Endodermal cell (in vitro differentiated cells): Measurements from ENCODE around the gene CPT1A. TPM values are rescaled to one million over a fixed set of nuclear protein-coding genes. Genes with fewer than 3 reads are reported as not detected.

Source experiments
- DNase-seq: peaks from one replicate; pipeline ENCODE4 v3.0.0-alpha.2; 2017
- H3K27ac ChIP-seq: 2 replicates; pipeline ENCODE4 v1.5.1; 2013; ENCODE audit warnings: mild to moderate bottlenecking, low read depth, low read length, moderate library complexity
- H3K27me3 ChIP-seq: 2 replicates; pipeline ENCODE4 v1.6.1; 2013; ENCODE audit warnings: mild to moderate bottlenecking, low read length, moderate library complexity; ENCODE audit not compliant: insufficient read depth, control insufficient read depth, poor library complexity, severe bottlenecking
- H3K36me3 ChIP-seq: 2 replicates; pipeline ENCODE4 v1.7.0; 2013; ENCODE audit warnings: mild to moderate bottlenecking, low read length, moderate library complexity; ENCODE audit not compliant: control insufficient read depth, insufficient read depth
- H3K4me1 ChIP-seq: one replicate; pipeline ENCODE4 v1.7.0; 2013; ENCODE audit warnings: low read length; ENCODE audit not compliant: control insufficient read depth, insufficient read depth
- H3K4me3 ChIP-seq: 2 replicates; pipeline ENCODE4 v1.5.1; 2013; ENCODE audit warnings: mild to moderate bottlenecking, low read length, moderate library complexity
- H3K9ac ChIP-seq: 2 replicates; pipeline ENCODE4 v1.6.1; 2013; ENCODE audit warnings: mild to moderate bottlenecking, low read length, moderate library complexity; ENCODE audit not compliant: poor library complexity, severe bottlenecking; ENCODE audit errors: extremely low read depth
- H3K9me3 ChIP-seq: 2 replicates; pipeline ENCODE4 v1.6.1; 2013; ENCODE audit warnings: mild to moderate bottlenecking, low read length, moderate library complexity; ENCODE audit not compliant: control insufficient read depth
- H3K27ac Mint-ChIP-seq: 2 replicates; pipeline ENCODE4 v1.8.0; 2020; ENCODE audit warnings: mixed read lengths
- H3K27me3 Mint-ChIP-seq: 2 replicates; pipeline ENCODE4 v1.8.0; 2021; ENCODE audit warnings: mild to moderate bottlenecking, mixed read lengths; ENCODE audit not compliant: insufficient read depth
- H3K36me3 Mint-ChIP-seq: 2 replicates; pipeline ENCODE4 v1.8.0; 2020; ENCODE audit warnings: low read depth, mixed read lengths
- H3K4me1 Mint-ChIP-seq: 2 replicates; pipeline ENCODE4 v1.8.0; 2020; ENCODE audit warnings: mixed read lengths
- H3K4me3 Mint-ChIP-seq: 2 replicates; pipeline ENCODE4 v1.8.0; 2020; ENCODE audit warnings: mild to moderate bottlenecking, moderate library complexity, mixed read lengths
- H3K9me3 Mint-ChIP-seq: 2 replicates; pipeline ENCODE4 v1.8.0; 2020; ENCODE audit warnings: mild to moderate bottlenecking, mixed read lengths
- WGBS, 2 experiments: methylation state at CpG; one replicate each; pipeline versions ENCODE4 v1.1.5 to v1.1.7; 2013; ENCODE audit warnings: missing lambda C conversion rate in 2 of 2, mixed read lengths in 1 of 2; ENCODE audit not compliant: insufficient coverage in 1 of 2, insufficient read length in 1 of 2; 5-methylcytosine and 5-hydroxymethylcytosine counted together
- total RNA-seq, 2 donors: library from RNA; stranded (reverse); fragmentation: NEBNext Ultra II Directional in 1 of 2; extraction: Animal tissue kit (Norgen Biotek cat#: 25700) in 1 of 2; gene quantifications; 2 replicates in 1 of 2; 3 replicates in 1 of 2; pipeline ENCODE4 v1.2.1, GENCODE V29; 2021
- TF ChIP-seq, protein P1 (sequence below): fragments of 200-600 bp; sonication (generic); conservative IDR thresholded peaks from 2 replicates; pipeline ENCODE4 v1.5.0; 2021; ENCODE audit warnings: antibody characterized with exemption, mild to moderate bottlenecking

Gene CPT1A
- total RNA-seq, 2 donors from 2014 or later = 3.3 to 7.3 TPM

DNA sequence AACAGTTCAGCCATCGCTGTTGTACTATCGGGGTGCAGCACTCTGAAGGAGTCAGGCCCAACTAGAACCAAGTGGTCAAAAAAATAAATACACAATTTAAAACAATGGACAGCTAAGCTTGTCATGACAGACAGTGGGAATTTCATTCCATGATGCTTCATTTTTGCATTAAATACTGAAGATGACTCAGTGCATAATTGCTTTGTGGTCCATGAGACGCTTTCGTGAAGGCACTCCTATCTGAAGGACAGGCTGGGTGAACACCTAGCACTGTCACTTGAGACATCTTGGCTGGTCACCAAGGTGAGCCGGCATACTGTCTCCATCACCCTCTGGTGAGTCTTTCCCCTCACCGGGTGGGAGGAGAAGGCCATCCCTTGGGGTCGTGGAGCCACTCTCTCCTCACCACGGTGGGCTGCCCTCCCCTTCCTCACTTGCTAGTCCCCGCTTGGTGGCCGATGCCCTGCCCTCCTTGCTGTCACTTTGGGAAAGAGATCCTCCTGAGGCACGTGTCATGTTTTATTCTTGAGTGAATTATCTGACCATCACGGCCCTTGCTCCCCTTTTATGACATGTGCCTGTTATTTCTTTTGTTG lies 85.4 kb downstream of the CPT1A start:
- TF ChIP-seq, protein P1, sequence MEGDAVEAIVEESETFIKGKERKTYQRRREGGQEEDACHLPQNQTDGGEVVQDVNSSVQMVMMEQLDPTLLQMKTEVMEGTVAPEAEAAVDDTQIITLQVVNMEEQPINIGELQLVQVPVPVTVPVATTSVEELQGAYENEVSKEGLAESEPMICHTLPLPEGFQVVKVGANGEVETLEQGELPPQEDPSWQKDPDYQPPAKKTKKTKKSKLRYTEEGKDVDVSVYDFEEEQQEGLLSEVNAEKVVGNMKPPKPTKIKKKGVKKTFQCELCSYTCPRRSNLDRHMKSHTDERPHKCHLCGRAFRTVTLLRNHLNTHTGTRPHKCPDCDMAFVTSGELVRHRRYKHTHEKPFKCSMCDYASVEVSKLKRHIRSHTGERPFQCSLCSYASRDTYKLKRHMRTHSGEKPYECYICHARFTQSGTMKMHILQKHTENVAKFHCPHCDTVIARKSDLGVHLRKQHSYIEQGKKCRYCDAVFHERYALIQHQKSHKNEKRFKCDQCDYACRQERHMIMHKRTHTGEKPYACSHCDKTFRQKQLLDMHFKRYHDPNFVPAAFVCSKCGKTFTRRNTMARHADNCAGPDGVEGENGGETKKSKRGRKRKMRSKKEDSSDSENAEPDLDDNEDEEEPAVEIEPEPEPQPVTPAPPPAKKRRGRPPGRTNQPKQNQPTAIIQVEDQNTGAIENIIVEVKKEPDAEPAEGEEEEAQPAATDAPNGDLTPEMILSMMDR = no peak
- Histone ChIP-seq H3K27me3 (no peaks in the 10 kb centered on the region), H3K27ac (no peak overlapping the region), H3K4me1 (no peaks in the 10 kb centered on the region), H3K9ac (no peak overlapping the region), H3K36me3 (no peaks in the 10 kb centered on the region), H3K9me3 (no peaks in the 10 kb centered on the region), H3K4me3 (no peak overlapping the region)
- Mint-ChIP-seq H3K4me1 (peaks cover 9% of the 10 kb centered on the region), H3K4me3 (no peak overlapping the region), H3K9me3 (no peaks in the 10 kb centered on the region), H3K27me3 (no peaks in the 10 kb centered on the region), H3K27ac (no peak overlapping the region), H3K36me3 (peaks cover 2% of the 10 kb centered on the region)
- no peak for DNase-seq
- WGBS, 2 experiments = 91 to 94% methylated on average over 10 to 12 of the region's 12 CpGs

DNA sequence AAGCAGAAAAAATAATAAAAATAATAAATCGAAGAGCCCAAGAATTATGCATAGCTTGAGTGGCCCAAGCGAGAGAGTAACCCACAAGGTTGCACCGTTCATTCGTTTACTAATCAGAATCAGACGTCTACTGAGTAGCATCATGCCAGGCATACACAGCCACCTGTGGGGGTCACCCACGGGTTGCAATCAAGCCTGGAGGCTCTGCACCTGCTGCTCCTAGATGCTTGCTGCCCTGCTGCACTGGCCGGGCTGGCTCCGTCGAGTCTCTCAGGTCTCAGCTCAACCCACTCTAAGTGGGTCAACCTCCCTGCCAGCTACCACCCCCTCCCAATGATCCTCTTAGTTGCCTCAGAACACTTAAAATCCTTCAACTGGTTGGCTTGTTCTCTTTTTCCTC lies 88.4 kb downstream of the CPT1A start:
- H3K27me3 Mint-ChIP-seq = no peaks in the 10 kb centered on the region
- Histone ChIP-seq H3K9ac (no peak overlapping the region), H3K27ac (no peak overlapping the region), H3K9me3 (no peaks in the 10 kb centered on the region), H3K4me3 (no peak overlapping the region), H3K27me3 (no peaks in the 10 kb centered on the region), H3K36me3 (no peaks in the 10 kb centered on the region), H3K4me1 (no peaks in the 10 kb centered on the region)
- TF ChIP-seq, protein P1 = no peak
- no peaks in the 10 kb centered on the region for H3K9me3 Mint-ChIP-seq
- no peak for DNase-seq
- peaks cover 5% of the 10 kb centered on the region for H3K36me3 Mint-ChIP-seq
- H3K4me3 Mint-ChIP-seq = no peak overlapping the region
- H3K4me1 Mint-ChIP-seq = peaks cover 17% of the 10 kb centered on the region
- H3K27ac Mint-ChIP-seq = no peak overlapping the region
- WGBS, 2 experiments = 93 to 95% methylated on average over 9 of the region's 9 CpGs

DNA sequence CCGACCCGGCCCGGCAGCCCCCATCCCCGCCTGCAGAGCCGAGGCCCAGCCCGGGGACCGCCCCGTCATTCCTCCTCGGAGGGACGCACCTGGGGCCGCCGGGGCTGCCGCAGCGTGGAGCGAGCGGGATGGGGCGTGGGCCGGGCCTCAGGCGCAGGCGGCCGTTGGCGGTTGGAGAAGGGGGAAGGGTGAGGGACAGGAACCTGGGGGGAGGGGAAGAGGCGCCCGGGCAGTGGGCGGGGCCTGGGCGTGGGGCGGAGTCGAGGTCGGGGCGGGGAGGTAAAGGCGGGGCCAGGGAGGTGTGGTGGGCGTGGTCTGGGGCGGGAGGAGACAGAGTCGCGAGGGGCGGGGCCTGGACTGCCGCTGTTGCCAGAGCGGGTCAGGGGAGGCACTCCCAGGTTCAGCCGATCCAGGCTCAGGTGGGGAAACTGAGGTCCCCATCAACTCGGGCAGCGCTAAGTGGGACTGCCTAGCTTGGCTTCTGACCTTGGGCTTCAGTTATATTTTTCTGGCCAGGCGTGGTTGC lies 90.3 kb downstream of the CPT1A start, which contains the start of gene TESMIN:
TESMIN (minus strand) TSS at position 190 of the 526 bp plus-strand sequence. CDS start 860 bp downstream, outside the sequence.
- peak; percentile 99 for DNase-seq
- 4 to 22% methylated on average over 8 to 42 of the region's 42 CpGs for WGBS, 2 experiments
- H3K9ac ChIP-seq = no peak within 1 kb of the TSS

More for the DNA sequence above, 90.3 kb downstream of the CPT1A start, which contains the start of gene TESMIN:
- no peaks in the 10 kb centered on the region for H3K9me3 Mint-ChIP-seq
- H3K27me3 Mint-ChIP-seq = no peaks in the 10 kb centered on the region
- peak within 1 kb of the TSS; percentile 42 for H3K27ac Mint-ChIP-seq
- H3K4me1 ChIP-seq = no peaks in the 10 kb centered on the region
- H3K36me3 ChIP-seq = no peaks in the 10 kb centered on the region
- peak within 1 kb of the TSS; percentile 38 for H3K27ac ChIP-seq
- H3K27me3 ChIP-seq = no peaks in the 10 kb centered on the region
- no peak within 1 kb of the TSS for H3K4me3 ChIP-seq
- H3K4me1 Mint-ChIP-seq = peaks cover 25% of the 10 kb centered on the region
- peak within 1 kb of the TSS; percentile 70 for H3K4me3 Mint-ChIP-seq
- TF ChIP-seq, protein P1 = no peak
- peaks cover 17% of the 10 kb centered on the region for H3K36me3 Mint-ChIP-seq
- no peaks in the 10 kb centered on the region for H3K9me3 ChIP-seq
